GM12878 (cell line): ENCODE measurements around the gene MRC2.

Experiments used
- CBX3 ChIP-seq: fragments of 200-600 bp; sonication (generic); IDR thresholded peaks from 2 replicates; pipeline ENCODE4 v1.6.1; 2016; ENCODE audit warnings: low read depth, borderline replicate concordance
- SIX5 ChIP-seq: IDR thresholded peaks from 2 replicates; pipeline ENCODE4 v1.6.1; 2011; ENCODE audit warnings: mild to moderate bottlenecking, low read depth, low read length, moderate library complexity; ENCODE audit not compliant: severe bottlenecking
- SRF ChIP-seq, 2 experiments: IDR thresholded peaks; 2 replicates each; pipeline ENCODE4 v1.6.1; 2011; ENCODE audit warnings: low read depth in 2 of 2, low read length in 2 of 2, mild to moderate bottlenecking in 1 of 2, moderate library complexity in 1 of 2
- TF ChIP-seq, protein P1 (sequence below), 3 experiments: IDR thresholded peaks in 2 of 3; conservative IDR thresholded peaks in 1 of 3; 2 replicates each; pipeline ENCODE4 v1.5.1; 2011; ENCODE audit warnings: low read depth in 3 of 3, low read length in 3 of 3, mild to moderate bottlenecking in 3 of 3, control low read depth in 2 of 3, moderate library complexity in 2 of 3, inconsistent platforms in 1 of 3, mixed read lengths in 1 of 3; ENCODE audit not compliant: control insufficient read depth in 2 of 3, insufficient read depth in 1 of 3; ENCODE audit errors: extremely low read depth in 1 of 3

DNA sequence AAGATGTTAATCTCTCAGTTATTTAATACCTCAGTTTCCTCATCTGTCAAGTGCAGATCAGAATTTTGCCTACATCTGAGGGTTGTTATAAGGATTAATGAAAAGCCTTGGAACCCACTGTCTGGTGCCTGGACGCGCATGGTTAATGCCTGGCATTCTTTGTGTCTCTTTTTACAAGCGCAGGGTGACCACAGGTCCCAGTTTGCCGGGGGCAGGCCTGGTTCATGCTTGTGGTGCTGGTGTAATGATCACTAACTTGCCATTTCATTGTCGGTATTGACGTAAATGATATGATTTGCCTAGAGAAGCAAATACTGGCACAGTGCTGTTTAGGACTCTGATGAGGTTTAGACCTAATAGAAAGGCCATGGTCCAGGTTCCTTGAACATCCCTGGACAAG is 23.1 kb downstream of the MRC2 start:
- TF ChIP-seq, protein P1, sequence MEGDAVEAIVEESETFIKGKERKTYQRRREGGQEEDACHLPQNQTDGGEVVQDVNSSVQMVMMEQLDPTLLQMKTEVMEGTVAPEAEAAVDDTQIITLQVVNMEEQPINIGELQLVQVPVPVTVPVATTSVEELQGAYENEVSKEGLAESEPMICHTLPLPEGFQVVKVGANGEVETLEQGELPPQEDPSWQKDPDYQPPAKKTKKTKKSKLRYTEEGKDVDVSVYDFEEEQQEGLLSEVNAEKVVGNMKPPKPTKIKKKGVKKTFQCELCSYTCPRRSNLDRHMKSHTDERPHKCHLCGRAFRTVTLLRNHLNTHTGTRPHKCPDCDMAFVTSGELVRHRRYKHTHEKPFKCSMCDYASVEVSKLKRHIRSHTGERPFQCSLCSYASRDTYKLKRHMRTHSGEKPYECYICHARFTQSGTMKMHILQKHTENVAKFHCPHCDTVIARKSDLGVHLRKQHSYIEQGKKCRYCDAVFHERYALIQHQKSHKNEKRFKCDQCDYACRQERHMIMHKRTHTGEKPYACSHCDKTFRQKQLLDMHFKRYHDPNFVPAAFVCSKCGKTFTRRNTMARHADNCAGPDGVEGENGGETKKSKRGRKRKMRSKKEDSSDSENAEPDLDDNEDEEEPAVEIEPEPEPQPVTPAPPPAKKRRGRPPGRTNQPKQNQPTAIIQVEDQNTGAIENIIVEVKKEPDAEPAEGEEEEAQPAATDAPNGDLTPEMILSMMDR (IDR thresholded peaks at IDR 0.05 in 2 of 3, conservative IDR thresholded peaks at IDR 0.05 in 1 of 3; ENCODE audit: control insufficient read depth in 2 of 3, extremely low read depth in 1 of 3, insufficient read depth in 1 of 3, low read depth in 3 of 3, low read length in 3 of 3): no peak
- no peak for TF ChIP-seq CBX3
- TF ChIP-seq SRF (IDR thresholded peaks at IDR 0.05; ENCODE audit: low read depth in 2 of 2, low read length in 2 of 2): no peak
- no peak for TF ChIP-seq SIX5
